Activated T-cell treated with anti-CD3 and anti-CD28 coated beads for 4 hours (primary cell): ENCODE measurements around the gene ALX4.

ENCODE experiments used
- DNase-seq: peaks from one replicate; pipeline ENCODE4 v3.0.0-alpha.2; 2020

The ALX4 gene

DNA sequence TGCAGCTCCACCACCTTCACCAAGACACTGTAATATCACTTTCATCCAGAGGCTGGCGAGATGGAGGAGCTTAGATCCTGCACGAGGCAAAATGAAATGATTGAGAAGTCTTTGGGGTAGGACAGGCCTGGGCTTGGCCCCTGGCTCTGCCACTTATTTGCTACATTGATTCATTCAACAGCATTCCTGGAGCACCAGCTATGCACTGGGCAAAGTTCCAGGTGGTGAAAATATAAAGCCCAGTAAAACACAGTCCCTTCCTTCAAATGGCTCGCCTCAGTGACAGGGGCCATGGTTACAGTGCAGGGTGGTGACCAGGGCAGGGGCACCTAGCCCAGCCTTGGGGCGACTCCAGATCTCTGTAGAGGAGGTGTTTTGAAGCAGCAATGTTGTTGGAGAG lies 19.7 kb downstream of the ALX4 start:
- DNase-seq: no peak

DNA sequence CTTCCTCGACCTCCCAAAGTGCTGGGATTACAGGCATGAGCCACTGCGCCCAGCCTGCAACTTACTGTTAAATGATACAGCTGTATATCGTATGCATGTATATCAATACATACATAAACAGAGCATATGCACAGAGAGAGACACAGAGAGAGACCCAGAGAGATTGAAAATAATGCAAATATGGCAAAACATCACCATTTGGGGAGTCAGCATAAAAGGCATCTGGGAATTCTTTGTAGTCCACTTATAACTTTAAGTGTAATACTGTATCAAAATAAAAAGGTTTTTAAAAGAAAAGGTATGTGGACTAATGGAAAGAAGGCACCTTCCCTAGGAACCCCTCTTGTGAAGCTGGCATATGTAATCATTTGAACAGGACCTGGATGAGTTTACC lies 21.8 kb downstream of the ALX4 start:
- DNase-seq: no peak

DNA sequence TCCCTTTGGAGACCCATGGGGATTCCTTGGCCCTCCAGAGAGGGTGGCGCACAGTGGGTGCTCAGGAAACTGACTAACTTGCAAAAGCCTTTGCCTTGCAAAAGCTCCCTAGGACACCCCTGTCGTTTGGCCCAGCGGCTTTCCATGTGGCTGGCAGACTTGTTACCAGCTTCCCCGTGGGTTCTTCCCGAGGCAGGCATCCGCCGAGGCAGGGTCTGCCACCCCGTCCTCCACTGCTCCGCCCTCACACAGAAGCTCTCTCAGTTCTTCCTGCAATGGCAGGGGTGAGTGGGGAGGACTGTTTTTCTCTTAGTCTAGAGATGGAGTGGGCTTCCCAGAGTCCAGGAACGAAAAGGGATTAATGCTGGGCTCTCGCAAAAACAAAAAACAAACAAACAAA lies 23.0 kb downstream of the ALX4 start:
- DNase-seq: no peak

DNA sequence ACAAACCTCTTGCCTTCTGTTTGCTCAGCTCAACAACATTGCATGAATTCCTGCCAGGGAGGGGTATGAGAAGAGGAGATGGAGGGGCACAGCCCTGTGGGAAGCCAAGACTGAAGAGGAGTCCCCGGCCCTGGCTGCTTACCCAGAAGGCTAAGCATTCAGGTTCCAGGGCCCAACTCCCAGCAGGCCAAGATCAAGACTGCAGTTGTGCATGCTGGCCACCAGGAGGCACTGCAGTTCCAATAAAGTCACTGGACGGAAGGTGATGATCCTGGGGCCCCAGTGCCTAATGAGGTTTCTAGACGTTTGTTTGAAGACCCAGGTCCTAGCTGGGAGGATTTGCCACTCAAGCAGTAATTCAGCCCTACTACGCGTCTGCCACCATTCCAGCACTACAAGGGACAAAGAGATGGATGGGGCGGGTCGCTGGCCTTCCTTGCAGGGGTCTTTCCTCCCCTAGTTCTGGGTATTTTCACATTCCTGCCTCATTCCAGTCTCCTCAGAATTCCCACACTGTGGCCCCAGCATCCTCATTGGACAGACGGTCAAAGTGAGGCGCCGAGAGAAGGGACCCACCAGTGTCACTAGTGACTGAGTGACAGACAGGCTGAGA lies 23.6 kb downstream of the ALX4 start:
- peak; percentile 36 for DNase-seq

DNA sequence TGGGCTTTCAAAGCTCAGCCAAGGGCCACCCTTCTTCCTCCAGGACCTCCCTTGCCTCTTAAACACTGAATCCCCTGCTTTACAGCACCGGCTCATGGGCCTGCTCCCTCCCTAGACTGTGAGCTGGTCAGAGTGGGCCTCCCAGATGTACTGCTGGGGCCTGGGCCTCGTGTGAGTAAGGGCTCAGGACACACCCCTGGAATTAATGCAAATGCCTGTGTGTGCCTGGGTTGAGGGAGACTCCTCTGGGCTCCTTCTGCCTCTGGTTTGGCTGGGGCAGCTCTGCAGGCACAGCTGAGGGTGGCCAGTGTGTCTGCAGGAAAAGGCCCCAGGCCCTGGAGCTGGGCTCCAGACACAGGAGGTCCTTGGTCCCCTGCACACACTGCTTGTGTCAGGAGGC lies 24.2 kb downstream of the ALX4 start:
- DNase-seq: no peak

DNA sequence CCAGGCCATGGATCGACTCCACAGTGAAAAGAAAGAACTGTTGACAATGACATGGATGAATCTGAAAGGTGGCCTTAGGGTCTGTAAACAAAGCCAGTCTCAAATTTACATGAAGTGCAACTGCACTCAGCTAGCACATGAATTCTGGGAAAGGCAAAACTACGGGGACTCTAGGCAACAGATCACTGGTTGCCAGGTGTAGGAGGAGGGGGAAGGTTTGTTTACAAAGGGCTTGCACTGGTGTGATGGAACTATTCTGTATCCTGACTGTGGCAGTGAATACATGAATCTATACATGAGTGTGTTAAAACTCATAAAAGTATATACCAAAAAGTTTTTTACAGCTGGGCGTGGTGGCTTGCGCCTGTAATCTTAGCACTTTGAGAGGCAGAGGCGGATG lies 27.3 kb downstream of the ALX4 start:
- DNase-seq: no peak

DNA sequence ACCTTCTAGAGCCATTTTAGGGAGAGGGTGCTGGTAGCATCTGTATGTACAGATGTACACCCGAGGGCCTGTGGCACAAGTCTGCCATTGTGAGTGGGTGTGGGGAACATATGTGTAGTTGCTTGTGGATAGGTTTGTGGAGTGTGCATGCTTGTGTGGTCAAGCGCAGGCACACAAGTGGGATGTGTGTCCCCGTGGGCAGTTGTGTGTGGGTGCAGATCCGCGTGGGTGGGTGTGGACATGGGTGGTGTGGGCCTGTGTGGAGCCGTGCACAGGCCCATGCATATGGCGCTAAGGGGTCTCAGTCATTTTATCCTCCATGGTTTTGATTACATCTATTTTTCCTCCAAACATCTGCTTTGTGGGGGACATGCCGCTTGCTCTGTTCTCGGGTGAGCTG lies 28.8 kb downstream of the ALX4 start:
- no peak for DNase-seq

DNA sequence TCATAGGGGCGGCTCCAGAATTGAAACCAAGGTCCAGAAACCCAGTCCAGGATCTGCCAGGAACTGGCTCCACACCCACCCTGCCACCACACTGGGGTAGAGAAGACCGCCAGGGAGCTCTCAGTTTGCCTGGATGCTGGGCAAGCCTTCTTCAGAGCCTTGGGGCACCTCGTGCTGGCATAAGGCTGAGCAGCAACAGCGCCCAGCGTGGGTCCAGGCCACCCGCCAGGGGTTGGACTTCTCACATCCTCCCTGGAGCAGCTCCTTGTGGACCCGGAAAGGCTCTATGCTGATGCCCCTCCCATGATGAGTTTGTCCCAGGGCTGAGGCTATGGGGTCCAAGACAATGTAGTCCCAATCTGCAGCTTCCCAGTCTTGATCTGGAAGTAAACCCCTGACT lies 29.7 kb downstream of the ALX4 start:
- no peak for DNase-seq

DNA sequence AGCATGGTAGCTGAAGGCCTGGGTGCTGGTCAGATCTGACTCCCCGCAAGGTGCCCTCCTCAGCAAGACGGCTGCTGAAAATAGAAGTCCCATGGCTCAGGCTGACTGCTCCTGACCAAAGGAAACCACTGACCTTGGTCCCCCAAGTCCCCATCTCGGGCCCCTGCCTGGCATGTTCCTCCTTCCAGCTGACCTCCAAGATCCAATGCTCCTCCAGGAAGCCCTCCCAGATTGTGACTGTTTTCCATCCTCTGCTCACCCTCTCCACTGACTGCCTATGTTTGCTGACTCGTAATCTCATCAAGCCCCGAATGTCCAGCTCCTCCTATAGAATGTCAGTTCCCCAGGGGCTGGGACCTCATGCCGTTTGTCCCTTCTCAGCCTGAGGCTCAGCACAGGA lies 30.5 kb downstream of the ALX4 start:
- no peak for DNase-seq

DNA sequence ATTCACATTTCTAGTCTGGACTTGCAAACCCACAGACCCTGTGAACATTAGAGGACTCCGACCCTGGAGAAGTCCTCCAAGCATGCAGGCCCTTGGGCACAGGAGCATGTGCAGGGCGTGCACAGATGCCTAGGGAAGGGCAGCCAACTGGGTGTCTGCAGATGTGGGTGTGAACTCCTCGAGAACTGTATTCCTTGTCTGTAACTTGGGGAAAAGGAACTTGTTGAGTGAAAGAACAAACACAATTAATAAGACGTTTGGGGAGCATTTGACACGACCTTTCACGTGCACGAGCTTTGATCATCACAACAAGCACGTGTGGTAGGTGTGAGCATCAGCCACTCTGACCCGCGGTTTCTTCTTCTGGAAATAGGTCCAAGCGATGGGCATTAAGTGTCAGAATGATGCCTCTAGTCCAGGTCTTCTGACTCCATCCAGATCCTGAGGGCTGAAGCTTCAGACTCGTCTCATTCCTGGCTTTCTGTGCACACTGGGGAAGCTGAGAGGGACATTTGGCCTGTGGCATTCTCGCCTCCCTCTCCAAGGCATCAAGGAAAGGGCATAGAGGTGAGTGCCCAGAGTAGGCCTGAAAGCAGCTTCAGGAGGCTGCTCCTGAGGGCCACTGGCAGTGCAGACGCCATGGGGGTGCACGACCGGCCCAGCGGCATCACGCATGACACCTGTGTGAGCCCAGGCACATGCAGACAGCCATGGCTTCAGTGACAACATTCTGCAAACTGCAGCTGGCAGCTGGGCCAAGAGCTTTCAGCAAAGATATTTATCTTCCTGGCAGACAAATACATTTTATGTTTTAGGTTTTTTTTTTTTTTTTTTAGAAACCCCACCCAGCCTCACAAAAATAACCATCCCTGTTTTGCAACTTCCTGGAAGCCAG lies 32.5 kb downstream of the ALX4 start:
- no peak for DNase-seq

DNA sequence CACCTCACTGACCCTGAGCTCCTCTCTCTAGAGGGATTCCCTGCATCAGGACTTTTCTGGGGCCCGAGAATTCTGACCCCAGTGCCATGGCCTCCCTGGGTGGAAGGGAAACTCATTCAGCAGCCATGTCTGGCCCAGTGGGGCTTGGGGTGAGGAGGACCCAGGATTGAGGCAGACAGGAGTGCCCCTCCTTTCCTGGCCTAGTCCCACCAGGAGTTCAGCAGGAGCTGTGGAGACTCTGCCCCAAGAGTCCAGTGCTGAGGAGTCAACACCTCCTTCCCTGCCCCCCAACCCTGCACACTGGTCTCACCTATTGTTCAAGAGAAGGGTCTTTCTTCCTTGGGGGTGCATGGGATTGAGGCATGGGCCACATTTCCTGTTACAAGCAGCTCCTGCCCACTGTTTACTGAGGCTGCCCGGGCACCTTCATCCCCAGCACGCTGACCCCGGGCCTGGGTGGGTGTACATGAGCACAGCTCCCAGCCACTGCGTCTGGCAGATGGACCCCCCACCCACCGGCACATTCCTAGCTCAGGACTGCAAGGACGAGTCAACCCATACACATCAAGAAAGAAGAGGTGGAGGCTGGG lies 33.9 kb downstream of the ALX4 start:
- DNase-seq: no peak

DNA sequence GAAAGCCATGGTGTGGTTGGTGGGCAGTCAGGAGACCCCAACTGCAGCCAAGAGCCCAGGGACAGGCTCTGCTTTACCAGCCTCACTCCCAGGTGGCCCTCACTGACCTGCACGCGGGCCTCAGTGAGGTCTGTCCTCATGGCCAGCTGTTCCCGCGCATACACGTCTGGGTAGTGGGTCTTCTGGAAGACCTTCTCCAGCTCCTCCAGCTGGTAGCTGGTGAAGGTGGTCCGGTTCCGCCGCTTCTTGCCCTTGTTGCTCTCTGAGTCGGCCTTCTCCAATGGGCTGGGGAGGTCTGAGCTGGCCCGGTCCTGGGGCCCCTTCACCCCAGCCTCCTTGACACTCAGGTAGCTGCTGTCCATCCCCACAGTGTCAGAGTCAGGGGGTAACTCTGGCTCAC lies 34.7 kb downstream of the ALX4 start:
- no peak for DNase-seq

DNA sequence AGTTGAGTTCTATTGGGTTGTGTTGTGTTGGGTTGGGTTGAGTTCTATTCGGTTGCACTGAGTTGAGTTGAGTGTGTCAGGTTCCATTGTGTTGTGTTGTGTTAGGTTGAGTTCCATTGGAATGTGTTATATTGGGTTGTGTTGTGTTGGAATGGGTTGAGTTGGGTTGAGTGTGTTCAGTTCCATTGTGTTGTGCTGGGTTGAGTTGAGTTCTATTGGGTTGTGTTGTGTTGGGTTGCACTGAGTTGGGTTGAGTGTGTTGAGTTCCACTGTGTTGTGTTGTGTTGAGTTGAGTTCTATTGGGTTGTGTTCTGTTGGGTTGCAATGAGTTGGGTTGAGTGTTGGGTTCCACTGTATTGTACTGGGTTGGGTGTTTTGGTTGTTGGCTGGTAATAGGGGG lies 35.5 kb downstream of the ALX4 start:
- no peak for DNase-seq

DNA sequence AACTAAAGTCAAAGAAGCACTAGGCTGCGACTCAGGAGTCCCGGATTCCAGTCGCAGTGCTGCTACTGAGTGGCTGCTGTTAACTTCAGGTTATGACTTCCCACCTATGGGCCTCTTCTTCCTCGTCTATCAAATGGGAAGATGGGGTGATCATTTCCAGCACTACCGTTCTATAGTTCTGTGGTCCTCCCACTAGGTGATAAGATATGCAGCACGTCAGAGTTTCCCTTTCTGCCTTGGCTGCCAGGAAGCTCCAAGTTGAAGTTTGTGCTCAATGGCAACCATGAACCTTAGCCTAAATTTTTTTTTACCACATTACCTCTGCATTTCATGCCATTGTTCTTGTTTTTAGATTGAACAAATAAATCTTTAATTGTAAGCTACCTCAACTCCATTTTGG lies 38.7 kb downstream of the ALX4 start:
- no peak for DNase-seq

DNA sequence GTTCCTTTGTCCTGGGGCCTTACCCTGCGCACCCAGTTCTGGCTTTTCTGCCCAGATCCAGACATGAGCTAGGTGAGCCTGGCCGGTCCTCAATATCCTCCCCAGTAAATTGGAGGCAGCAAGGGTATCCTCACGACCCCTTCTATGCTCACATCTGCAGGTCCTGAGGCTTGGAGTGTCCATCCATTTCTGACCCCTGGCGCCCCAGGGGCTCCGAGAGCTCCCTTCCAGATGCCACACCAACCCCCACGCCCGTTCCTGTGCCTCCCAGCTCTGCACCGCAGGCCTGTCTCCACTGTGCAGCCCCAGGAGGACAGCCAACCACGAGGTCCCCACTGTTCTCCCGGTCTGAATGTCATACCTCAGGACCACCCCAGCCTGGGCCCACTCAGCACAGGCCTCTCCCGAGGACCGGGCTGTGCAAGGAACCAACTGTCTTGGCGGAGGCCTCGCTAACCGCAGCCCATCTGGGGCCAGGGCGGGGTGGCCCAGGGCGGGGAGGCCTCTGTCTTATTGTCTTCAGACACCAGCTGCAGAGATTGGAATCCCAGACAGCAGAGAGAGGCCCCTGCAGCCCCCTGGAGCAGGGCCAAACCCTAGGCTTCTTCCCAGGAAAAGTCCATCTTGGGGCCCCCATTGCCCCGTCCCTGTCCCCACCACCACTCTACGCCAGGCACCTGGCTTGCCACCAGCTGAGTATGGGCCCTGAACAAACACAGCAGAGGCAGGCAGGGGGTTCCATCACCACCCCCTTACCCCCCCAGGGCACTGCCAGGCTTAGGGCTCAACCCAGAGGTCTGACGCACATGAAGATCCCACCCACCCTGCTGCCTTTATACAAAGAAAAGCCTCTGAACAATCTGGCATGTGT lies 39.3 kb downstream of the ALX4 start:
- DNase-seq: no peak

DNA sequence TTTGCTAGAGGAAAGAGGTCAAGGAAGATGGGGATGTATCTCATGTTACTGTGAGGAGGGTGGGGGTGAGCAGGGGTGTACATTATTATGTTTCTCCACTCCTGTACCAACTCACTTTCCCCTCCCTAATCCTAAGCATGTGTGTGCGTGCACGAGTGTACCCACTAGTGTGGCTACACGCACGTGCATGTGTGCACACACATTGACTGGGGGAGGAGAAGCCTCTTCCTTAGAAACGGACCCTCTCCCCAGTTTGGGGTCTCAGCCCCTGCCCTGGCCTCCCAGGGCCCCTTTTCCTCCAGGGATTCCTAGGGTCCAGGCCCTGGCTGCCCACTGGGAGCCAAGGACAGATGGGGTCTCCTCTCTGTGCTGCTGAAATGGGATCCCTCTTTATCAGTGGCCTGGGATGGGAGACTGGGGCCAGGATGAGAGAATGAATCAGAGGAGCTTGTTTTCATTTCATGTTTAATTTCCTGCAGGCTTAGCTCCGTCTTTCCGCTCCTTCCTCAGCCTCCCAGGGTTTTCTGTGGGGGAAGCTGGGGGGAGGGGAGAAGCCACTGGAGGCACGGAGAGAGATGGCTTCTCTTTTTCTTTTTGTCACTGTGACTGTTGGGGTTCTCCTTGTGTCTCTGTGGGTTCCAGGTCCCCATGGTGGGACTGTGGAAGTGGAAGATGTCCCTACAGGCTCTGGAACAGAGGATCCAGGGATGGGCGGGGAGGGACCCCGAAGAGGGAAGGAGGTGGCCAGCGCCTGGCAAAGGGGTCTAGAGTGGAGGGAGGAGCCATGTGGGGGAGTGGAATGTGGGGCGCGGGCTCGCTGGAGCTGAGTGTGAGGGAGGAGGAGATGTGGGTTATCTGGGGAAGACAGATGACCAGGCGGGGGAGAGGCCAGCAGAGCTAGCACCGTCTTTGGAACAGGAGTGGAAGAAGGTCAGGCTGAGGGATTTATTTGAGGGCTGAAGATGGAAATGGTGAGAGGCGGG lies 40.3 kb downstream of the ALX4 start:
- no peak for DNase-seq

DNA sequence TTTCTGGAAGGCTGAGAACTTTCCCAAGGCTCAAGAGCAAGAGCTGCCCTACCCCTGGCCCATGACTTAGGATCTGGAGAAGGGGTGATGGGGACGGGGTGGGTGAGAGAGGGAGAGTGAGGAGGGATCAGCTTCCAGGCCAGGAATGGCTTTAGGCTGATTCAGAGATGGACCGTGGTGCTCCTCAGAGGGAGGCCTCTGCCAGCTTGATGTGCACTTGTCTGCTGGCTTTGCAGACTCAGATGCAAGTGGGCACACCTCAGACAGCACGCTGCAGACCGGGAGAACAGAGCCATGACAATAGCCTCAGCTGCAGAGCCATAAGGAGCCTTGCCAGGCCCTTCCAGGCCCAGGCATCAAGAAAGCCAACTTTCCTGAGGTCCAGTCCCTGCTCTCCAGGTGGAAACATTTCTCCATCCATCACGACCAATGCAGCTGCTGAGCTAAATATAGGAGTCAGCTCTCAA lies 41.3 kb downstream of the ALX4 start:
- DNase-seq: no peak

DNA sequence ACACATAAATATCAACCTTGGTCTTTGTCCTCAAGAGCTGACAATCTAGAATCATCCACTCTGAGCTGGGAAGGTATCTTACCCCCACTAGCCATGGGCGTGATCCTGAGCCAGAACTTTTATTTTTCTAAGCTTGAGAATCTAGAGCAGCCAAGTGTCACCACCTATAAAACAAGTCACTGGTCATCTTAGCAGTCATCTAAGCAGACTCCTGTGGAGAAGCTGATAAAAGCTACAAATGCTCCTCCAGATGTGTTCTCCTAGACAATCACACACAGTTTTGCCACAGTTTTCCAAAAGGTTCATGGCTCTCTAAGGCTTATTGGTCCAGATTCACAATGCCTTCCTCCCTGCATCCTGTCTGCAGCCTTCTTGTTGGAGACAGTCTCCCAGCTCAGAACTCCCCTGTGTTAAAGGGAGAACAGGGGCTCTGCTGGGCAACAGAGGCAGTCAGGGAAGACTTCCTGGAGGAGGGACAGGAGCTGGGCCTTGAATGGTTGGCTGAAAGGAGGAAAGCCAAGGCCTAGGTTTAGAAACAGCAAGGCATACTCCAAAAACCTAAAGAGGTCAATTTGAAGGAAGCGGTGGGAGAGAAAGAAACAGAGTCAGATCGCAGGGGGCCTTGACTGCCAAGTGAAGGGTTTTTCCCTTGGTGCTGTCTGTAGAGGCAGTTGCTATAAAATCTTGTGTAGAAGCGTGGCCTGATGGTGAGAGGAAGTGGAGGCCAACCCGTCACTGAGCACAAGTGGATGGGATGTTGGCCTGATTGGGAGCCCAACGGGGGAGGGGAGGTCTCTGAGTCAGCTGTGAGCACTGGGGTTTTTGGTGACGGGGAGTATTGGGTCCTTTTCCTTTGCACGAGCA lies 42.0 kb downstream of the ALX4 start:
- DNase-seq: no peak

DNA sequence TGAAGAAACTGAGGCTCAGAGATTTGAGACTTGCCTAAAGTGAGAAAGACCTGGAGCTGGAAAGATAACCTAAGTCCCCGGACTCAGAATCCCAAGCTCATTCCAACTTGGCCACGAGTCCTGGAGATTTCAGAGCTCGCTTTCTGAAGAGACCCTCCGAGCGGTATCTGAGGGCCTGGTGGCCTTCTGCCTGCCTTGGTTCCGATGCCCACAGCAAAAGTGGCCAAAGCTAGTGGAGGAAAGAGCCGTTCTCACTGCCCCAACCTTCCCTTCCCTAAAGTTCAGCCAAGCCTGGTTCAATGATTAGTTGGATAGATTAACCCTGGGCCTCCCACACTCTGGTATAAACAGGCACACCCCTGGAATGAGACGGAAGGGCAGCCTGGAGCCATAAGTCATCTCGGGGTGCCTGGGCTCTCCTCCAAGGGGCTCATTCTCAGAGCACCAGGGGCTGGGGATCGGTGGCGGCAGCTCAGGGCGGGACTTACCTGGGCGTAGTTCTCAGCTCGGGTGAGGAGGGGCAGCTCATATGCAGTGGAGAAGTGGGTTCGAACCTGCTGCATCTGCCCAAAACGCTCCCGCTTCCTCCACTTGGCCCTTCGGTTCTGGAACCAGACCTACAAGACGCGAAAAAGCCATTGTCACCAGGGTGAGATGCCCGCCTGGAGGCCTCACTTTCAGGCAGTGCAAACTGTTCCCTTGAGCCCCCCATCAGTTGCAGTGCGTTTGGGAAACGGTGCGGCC lies 42.8 kb downstream of the ALX4 start:
- DNase-seq: no peak
